HFF-Myc (cell line): ENCODE measurements around the gene VSIG2.
A peak's percentile ranks its signal among the peaks of the same experiment; 100 is the strongest.

Experiments
- DNase-seq: peaks from one replicate; pipeline ENCODE4 v3.0.0-alpha.2; 2011; ENCODE audit warnings: low read depth; ENCODE audit errors: extremely low read depth
- H3K4me3 ChIP-seq: replicated peaks from 2 replicates; pipeline ENCODE4 v1.5.1; 2011; ENCODE audit warnings: low read depth, mild to moderate bottlenecking, control low read depth, low read length
- CTCF ChIP-seq: IDR thresholded peaks from 2 replicates; pipeline ENCODE4 v1.5.1; 2012; ENCODE audit warnings: mild to moderate bottlenecking, low read depth, low read length, control low read depth; ENCODE audit errors: missing control alignments

The VSIG2 gene

DNA sequence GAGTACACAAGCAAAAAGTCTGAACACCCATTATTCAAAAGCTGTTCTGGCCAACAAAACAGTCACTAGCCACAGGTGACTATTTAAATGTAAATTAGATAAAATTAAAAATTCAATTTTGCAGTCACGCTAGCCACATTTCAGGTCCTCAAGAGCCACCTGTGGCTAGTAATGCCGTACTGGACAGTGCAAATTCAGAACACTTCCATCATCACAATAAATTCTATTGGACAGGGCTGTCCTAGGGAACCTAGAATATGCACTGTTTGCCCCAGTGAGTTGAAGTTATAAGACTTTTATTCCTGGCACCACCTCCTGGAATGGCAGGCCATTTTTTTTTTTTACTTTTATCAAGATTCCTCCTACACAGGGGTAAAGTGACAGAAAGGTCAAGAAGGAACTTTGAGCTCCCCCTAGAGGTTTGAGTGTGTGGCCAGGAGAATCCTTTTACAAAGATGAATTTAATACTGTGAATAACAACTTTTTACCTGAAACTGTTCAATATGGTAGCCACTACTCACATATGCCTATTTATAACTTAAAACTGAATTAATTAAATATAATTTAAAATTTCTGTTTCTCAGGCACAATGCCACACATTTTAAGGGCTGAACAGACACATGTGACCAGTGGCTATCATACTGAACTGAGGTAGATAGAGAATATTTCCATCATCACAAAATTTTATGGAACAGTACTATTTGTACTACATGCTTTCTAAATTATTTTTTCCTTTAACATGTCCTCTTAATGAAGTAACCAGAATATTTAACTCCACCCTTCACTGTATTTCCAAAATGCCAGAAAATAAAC, 41.6 kb upstream of the VSIG2 start:
- H3K4me3 ChIP-seq: no peak overlapping the region
- DNase-seq: no peak
- TF ChIP-seq CTCF: peak; percentile 71

DNA sequence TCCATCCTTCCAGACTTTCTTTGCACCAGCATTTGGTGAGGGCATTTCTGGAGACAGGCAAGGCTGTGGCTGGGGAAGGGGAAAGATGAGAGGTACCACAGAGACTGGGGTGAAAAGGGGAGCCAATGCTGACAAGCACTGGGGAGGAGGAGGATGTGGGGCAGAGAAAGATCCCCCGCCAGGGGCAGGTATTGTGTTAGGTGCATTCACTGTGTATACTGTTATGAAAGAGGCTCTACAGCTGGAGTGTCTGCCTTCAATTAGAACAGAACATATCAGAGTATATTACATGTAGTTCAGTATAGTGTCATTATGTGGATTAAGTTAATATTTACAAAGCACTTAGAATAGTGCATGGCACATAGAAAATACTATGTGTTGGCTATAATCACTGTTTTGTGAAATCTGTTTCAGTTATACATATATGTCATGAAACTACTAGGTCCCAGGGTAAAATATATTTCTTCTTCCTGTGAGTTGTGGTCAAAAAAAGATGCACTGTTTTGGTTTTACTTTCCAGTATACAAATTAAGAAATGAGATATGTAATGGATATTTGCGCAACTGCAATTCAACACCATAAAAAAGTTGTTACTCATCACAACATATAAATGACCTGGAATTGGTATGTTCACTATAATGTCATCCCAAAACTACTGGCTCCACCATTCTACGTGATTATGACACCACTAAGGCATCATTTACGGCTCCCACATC, 39.7 kb upstream of the VSIG2 start:
- no peak for DNase-seq
- TF ChIP-seq CTCF: no peak
- no peak overlapping the region for H3K4me3 ChIP-seq

DNA sequence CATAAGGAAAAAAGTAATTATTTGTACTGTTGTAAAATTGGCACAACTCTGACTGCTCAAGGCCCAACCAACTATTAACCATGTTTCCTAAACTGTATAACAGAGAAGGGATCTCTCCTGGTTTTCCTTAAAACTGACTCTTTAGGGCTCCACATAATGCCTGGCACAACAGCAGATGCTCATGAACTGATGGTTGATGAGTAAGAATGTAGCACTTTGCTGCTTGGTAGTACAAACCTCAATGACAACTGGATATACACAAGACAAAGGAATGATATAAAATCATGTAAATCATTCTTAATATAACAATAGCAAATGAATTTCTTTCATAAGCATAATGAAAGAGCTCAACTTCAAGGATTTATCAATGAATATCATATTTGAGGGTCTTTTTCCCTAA, 36.5 kb upstream of the VSIG2 start:
- no peak overlapping the region for H3K4me3 ChIP-seq
- DNase-seq: no peak
- TF ChIP-seq CTCF: no peak

- no peak for DNase-seq
- no peak overlapping the region for H3K4me3 ChIP-seq
- TF ChIP-seq CTCF: no peak
Measured at GRCh38 chr11:124784051-124784450, 32.0 kb upstream of the VSIG2 start.

- no peak for DNase-seq
- no peak for TF ChIP-seq CTCF
- H3K4me3 ChIP-seq: no peak overlapping the region
Measured at GRCh38 chr11:124783002-124783401, 30.9 kb upstream of the VSIG2 start.

DNA sequence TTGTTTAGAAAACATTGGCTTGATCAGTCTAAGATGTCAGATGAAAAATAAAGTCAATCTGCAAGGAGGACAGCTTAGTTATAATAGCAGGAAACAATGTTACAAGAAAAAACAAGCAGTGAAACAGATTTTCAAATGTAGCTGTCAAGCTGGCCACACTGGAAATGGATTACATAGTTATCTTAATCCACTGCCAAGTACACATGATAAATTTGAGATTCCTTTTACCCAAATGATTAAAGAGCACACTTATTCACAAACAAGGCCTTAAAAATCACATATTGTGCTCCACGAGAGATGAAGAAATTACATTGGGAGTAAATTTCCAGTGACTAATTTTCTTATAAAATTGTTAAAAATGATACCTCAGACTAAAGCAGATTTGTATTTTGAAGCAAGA, 27.5 kb upstream of the VSIG2 start:
- DNase-seq: no peak
- no peak for TF ChIP-seq CTCF
- no peak overlapping the region for H3K4me3 ChIP-seq
